Keratinocyte (primary cell): Measurements from ENCODE around the gene CLDN3. TPM values are rescaled to one million over a fixed set of nuclear protein-coding genes. Genes with fewer than 3 reads are reported as not detected.

Experiments used
- DNase-seq: peaks from one replicate; pipeline ENCODE4 v3.0.0-alpha.2; 2011; ENCODE audit warnings: low read depth, missing footprints, low spot score
- FAIRE-seq: peaks from 2 replicates; lab custom pipeline; 2011; peaks lifted over from hg19 to GRCh38; lab: Jason Lieb, UNC
- H2AFZ ChIP-seq: 2 replicates; pipeline ENCODE4 v1.6.0; 2012; ENCODE audit warnings: low read length, control low read depth, inconsistent platforms; ENCODE audit not compliant: control insufficient read depth
- H3K27ac ChIP-seq: 2 replicates; pipeline ENCODE4 v1.5.1; 2011; ENCODE audit warnings: low read length; ENCODE audit not compliant: control insufficient read depth, insufficient read depth
- H3K27me3 ChIP-seq: 3 replicates; pipeline ENCODE4 v1.6.0; 2011; ENCODE audit warnings: low read length; ENCODE audit not compliant: control insufficient read depth, insufficient read depth; ENCODE audit errors: extremely low read depth
- H3K36me3 ChIP-seq, 2 experiments: 2 replicates in 1 of 2; 3 replicates in 1 of 2; pipeline ENCODE4 v1.5.1; 2011; ENCODE audit warnings: low read length in 2 of 2, mild to moderate bottlenecking in 1 of 2; ENCODE audit not compliant: control insufficient read depth in 2 of 2, insufficient read depth in 2 of 2; ENCODE audit errors: extremely low read depth in 1 of 2
- H3K4me1 ChIP-seq: 3 replicates; pipeline ENCODE4 v1.5.1; 2011; ENCODE audit warnings: low read length; ENCODE audit not compliant: control insufficient read depth, insufficient read depth; ENCODE audit errors: extremely low read depth
- H3K4me2 ChIP-seq: 3 replicates; pipeline ENCODE4 v1.6.0; 2011; ENCODE audit warnings: low read depth, low read length; ENCODE audit not compliant: control insufficient read depth, insufficient read depth; ENCODE audit errors: extremely low read depth
- H3K4me3 ChIP-seq, 3 experiments: fragments of 200-600 bp in 1 of 3; sonication (generic) in 1 of 3; 2 replicates in 2 of 3; 3 replicates in 1 of 3; pipeline ENCODE4 v1.5.1; 2011 to 2016; ENCODE audit warnings: low read length in 3 of 3, mild to moderate bottlenecking in 3 of 3, control low read depth in 2 of 3, inconsistent platforms in 1 of 3, low read depth in 1 of 3, mixed read lengths in 1 of 3, mixed run types in 1 of 3, moderate library complexity in 1 of 3; ENCODE audit not compliant: control insufficient read depth in 2 of 3, insufficient read depth in 2 of 3; ENCODE audit errors: extremely low read depth in 1 of 3
- H3K79me2 ChIP-seq: 2 replicates; pipeline ENCODE4 v1.6.0; 2012; ENCODE audit warnings: low read length; ENCODE audit not compliant: control insufficient read depth, insufficient read depth
- H3K9ac ChIP-seq: 3 replicates; pipeline ENCODE4 v1.6.0; 2011; ENCODE audit warnings: low read length; ENCODE audit not compliant: control insufficient read depth, insufficient read depth; ENCODE audit errors: extremely low read depth
- H3K9me1 ChIP-seq: 3 replicates; pipeline ENCODE4 v1.6.0; 2011; ENCODE audit warnings: low read length; ENCODE audit not compliant: control insufficient read depth, insufficient read depth; ENCODE audit errors: extremely low read depth
- H3K9me3 ChIP-seq: 2 replicates; pipeline ENCODE4 v1.5.1; 2012; ENCODE audit warnings: low read depth, low read length; ENCODE audit not compliant: control insufficient read depth
- H4K20me1 ChIP-seq: 3 replicates; pipeline ENCODE4 v1.6.0; 2011; ENCODE audit warnings: low read length; ENCODE audit not compliant: control insufficient read depth, insufficient read depth; ENCODE audit errors: extremely low read depth
- EZH2 ChIP-seq: IDR thresholded peaks from one replicate; pipeline ENCODE4 v1.6.1; 2012; ENCODE audit warnings: inconsistent platforms, mild to moderate bottlenecking, low read length, moderate library complexity
- dilution Hi-C: fragments of 300-500 bp; cut with MboI; formaldehyde crosslinking; loops from one replicate; pipeline ENCODE4 v1.7.0; 2020; ENCODE audit warnings: low sequenced_read_pairs; ENCODE audit not compliant: extremely low pct_ligation_motif_present
- polyA plus RNA-seq, 5 experiments: library from polyadenylated mRNA; depleted of rRNA in 3 of 5; stranded (reverse) in 3 of 5; stranded (forward) in 1 of 5; unstranded in 1 of 5; fragments of >200 nt; gene quantifications; 1 replicate in 1 of 5; 2 replicates in 3 of 5; 3 replicates in 1 of 5; pipeline versions ENCODE4 v1.2.1 to v1.2.3, GENCODE V29; 2011 to 2012; ENCODE audit warnings: missing spikeins in 2 of 5, low read depth in 1 of 5, low replicate concordance in 1 of 5
- TF ChIP-seq, protein P1 (sequence below), 3 experiments: IDR thresholded peaks in 1 of 3; conservative IDR thresholded peaks in 1 of 3; optimal IDR thresholded peaks in 1 of 3; 2 replicates in 2 of 3; 3 replicates in 1 of 3; pipeline versions ENCODE3 to v1.5.1; 2011; ENCODE audit warnings: low read length in 3 of 3, mild to moderate bottlenecking in 3 of 3, moderate library complexity in 2 of 3, control low read depth in 1 of 3, inconsistent platforms in 1 of 3; ENCODE audit not compliant: insufficient read depth in 2 of 3; ENCODE audit errors: extremely low read depth in 1 of 3

Gene CLDN3
- polyA plus RNA-seq, 1 donor (not counting 4 experiments of a cell fraction or from before 2014, with no cell fraction given), result not detected

- Histone ChIP-seq H3K27ac (no peak overlapping the region), H2AFZ (peak overlapping the region; percentile 84)
- DNase-seq, result no peak
These were observed 39.4 kb upstream of the CLDN3 start for GRCh38 chr7:73809467-73809951.

GRCh38 chr7:73802459-73802858 is 32.4 kb upstream of the CLDN3 start:
- H2AFZ ChIP-seq, result no peak overlapping the region
- no peak overlapping the region for H3K4me2 ChIP-seq
- no peaks in the 10 kb centered on the region for H3K36me3 ChIP-seq
- no peaks in the 10 kb centered on the region for H4K20me1 ChIP-seq
- H3K79me2 ChIP-seq, result no peaks in the 10 kb centered on the region
- no peak overlapping the region for H3K4me3 ChIP-seq
- peaks cover 7% of the 10 kb centered on the region for H3K4me1 ChIP-seq
- no peak for TF ChIP-seq EZH2
- TF ChIP-seq, protein P1, sequence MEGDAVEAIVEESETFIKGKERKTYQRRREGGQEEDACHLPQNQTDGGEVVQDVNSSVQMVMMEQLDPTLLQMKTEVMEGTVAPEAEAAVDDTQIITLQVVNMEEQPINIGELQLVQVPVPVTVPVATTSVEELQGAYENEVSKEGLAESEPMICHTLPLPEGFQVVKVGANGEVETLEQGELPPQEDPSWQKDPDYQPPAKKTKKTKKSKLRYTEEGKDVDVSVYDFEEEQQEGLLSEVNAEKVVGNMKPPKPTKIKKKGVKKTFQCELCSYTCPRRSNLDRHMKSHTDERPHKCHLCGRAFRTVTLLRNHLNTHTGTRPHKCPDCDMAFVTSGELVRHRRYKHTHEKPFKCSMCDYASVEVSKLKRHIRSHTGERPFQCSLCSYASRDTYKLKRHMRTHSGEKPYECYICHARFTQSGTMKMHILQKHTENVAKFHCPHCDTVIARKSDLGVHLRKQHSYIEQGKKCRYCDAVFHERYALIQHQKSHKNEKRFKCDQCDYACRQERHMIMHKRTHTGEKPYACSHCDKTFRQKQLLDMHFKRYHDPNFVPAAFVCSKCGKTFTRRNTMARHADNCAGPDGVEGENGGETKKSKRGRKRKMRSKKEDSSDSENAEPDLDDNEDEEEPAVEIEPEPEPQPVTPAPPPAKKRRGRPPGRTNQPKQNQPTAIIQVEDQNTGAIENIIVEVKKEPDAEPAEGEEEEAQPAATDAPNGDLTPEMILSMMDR (optimal IDR thresholded peaks at IDR 0.05 in 1 of 3, IDR thresholded peaks at IDR 0.05 in 1 of 3, conservative IDR thresholded peaks at IDR 0.05 in 1 of 3; ENCODE audit: extremely low read depth in 1 of 3, insufficient read depth in 2 of 3, low read length in 3 of 3), result no peak
- DNase-seq (no peak), FAIRE-seq (no peak)
- no peaks in the 10 kb centered on the region for H3K27me3 ChIP-seq
- H3K9me1 ChIP-seq, result no peaks in the 10 kb centered on the region
- no peak overlapping the region for H3K27ac ChIP-seq
- H3K9ac ChIP-seq, result no peak overlapping the region
- H3K9me3 ChIP-seq, result no peaks in the 10 kb centered on the region
- dilution Hi-C loops, result no loop called here

More at GRCh38 chr7:73809467-73809951, 39.4 kb upstream of the CLDN3 start:
- dilution Hi-C loops, result no loop called here
- Histone ChIP-seq H3K27me3 (no peaks in the 10 kb centered on the region), H3K4me3 (no peak overlapping the region), H3K4me2 (peak overlapping the region; percentile 51), H3K79me2 (no peaks in the 10 kb centered on the region), H3K4me1 (peaks cover 6% of the 10 kb centered on the region), H4K20me1 (no peaks in the 10 kb centered on the region), H3K9ac (no peak overlapping the region), H3K9me1 (no peaks in the 10 kb centered on the region), H3K9me3 (no peaks in the 10 kb centered on the region), H3K36me3 (no peaks in the 10 kb centered on the region)
- FAIRE-seq, result no peak
- TF ChIP-seq EZH2, result no peak
- TF ChIP-seq, protein P1 (optimal IDR thresholded peaks at IDR 0.05 in 1 of 3, IDR thresholded peaks at IDR 0.05 in 1 of 3, conservative IDR thresholded peaks at IDR 0.05 in 1 of 3; ENCODE audit: extremely low read depth in 1 of 3, insufficient read depth in 2 of 3, low read length in 3 of 3), result no peak
